Fibroblast of skin of left quadriceps (primary cell): ENCODE measurements around the gene PDE9A.

ENCODE experiments used
- DNase-seq, 2 experiments: peaks; one replicate each; pipeline ENCODE4 v3.0.0-alpha.2; 2013; ENCODE audit warnings: low read depth in 2 of 2

Gene PDE9A

DNA sequence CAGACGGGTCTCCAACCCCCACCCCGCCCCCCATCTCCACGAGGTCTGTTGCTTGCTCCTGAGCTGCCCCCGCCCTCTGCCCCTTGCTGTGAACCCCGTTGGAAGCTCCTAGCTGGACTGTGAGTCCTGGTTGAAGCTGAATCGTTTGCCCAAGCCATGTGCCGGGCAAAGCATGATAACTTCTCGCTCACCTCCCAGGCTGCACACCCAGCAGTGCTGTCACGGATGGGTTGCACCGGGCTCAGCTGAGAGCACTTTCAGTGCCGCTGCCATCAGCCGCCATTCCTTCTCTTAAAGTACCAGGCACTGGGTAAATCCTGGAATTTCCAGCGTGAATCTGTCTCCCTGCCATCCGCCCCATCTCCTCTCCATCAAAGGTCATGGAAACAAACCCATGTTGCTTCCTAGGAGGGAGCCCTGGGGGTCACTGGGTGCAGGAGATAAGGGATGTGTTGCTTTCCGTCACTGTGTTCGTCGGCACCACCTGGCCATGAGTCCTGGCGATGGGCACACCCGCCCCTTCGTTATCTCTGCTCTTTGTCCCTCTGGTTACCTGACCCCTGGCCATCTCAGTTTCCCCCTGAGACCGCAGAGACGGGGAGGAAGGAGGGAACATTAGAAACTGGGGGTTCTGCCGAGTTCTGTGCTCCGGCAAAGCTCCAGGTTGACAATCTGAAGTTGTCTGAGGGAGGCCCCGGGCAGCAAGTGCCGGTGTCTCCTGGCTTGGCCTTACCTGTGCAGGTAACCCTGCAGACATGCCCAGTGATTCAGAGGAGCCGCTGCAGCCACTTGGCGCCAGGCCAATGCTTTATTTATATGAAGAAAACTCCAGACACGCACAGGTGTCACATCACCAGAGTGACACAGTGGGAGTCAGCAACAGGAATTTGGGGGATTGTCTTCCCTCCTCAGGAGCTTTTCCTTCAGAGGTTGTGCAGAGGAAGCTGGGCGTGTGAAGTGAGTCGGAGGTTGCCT is 2.7 kb downstream of the PDE9A start:
- DNase-seq: no peak

DNA sequence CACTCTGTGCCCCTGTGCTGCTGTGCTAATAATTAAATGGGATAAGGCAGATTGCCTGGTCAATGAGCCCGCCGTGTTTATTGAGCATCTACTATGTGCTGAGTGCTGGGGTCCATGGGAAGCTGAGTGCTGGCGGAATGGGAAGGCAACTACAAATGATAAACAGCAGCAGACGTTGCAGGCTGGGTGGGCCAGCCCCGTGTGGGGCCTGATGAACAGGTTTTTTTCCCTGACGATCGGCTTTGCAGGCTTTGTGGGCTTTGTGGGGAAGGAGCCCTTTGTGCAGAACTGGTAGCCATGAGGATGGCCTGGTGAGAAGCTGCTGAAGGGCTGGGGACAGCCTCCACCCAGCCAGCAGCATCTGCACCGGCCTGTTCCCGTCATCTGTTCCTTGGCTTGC is 3.5 kb downstream of the PDE9A start:
- DNase-seq: no peak

DNA sequence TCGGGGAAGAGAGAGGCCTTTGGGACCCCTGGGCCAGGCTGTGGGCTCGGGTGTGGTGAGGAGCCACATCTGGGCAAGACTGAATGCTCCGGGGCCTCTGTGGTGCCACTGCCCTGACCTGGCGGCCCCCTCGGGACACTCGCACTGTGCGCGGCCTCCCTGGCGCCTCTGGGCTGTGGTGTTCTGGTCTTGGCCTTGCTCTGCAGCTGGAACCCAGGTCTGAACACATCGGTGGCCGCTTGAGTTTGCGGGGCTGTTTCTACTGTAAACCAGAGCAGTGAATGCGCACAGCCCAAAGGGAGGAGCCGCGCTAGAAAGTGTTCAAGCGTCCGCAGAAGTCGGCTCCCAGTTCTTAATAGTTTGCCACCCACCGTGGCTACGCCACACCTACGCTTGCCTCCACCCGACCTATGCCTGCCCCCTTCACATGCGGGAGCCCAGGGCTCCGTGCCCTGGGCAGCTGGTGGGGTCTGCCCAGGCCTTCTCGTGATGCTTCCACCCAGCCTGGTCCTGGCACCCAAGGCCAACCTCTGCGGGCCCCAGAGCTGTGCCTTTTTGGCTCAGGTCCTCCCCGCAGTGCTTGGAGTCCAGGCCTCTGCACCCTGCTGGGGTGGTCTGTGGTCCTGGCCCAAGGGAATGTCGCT is 4.4 kb downstream of the PDE9A start:
- DNase-seq: no peak

DNA sequence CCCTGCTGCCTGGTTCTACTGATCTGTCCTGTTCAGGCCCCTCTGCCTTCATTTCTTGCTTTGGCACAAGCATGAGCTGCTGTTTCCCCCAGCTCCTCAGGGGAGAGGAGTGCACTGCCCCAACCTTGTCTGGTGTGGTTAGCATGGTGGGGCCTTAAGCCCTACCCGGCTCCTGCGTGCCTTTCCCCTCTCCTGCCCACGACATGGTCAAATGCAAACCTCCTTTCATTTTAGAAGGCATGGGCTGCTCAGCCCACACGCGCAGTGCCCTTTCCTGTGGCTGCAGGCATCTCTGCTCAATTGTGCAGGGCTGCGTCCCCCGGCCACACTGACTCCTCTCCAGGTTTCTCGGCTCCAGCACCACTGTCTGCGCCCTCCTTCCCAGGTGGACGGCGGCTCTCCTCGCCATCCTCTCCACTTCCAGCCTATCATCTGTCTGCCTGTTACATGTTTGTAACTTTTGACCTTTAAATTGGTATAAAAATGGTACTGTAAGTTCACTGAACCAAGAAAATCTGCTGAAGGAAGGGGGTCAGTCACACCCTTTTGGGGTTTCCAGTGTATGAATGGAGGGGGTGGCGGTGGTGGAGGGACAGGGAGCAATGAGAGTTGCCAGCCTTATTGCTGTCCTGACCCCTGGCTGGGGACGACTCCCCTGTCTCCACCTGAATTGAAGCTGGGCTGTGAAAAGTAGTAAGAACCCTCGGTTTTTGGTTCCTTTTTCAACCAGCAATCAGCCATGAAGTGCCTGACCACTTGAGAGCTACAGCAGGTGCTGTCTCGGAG is 5.1 kb downstream of the PDE9A start:
- no peak for DNase-seq

DNA sequence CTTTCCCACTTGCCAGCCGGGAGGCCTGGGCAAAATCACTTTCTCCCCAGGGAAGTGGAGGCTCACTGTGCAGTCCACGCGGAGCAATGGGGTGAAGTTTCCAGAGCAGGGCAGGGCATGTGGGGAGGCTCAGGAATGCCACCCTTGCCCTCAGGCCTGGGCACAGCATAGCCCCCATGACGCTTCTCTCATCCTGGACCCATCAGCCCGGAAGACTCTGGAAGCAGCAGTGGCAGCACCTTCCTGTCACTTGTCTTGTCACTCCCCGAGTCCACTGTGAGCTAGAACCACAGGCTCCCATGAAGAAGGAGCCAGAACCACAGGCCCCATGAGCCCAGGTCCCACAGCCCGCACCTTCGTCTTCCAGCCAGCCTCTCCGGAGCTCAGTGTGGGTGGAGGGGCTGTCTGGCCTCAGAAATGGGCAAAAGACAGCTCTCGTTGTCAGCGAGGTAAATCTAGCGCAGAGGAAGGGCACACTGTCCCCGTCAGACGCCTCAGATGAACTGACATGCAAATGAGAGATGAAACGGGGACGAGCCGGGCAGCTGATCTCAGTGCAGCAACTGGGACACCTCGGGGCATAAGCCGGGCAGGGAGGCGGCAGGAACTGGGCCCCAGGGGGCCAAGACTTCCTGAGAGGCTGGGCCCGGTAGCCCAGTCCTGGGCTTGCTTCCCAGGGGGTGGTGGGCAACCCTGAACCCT is 6.1 kb downstream of the PDE9A start:
- DNase-seq: no peak

DNA sequence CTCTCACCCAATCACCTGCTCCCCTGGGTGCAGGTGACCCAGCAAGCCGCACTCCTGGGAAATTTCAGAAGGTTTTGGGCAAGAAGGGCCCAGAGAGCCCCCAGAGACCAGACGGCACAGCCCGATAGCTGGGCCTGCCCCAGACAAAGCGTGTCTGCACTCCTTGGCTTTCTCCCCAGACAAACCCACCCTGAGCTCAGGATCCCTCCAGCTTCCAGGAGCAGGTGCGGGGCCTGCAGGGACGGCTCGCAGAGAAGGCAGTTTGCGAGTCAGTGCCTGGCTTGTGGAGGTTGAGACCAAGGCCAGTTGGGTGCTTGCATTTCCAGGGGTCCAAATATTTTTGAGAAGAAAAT is 6.7 kb downstream of the PDE9A start:
- no peak for DNase-seq

DNA sequence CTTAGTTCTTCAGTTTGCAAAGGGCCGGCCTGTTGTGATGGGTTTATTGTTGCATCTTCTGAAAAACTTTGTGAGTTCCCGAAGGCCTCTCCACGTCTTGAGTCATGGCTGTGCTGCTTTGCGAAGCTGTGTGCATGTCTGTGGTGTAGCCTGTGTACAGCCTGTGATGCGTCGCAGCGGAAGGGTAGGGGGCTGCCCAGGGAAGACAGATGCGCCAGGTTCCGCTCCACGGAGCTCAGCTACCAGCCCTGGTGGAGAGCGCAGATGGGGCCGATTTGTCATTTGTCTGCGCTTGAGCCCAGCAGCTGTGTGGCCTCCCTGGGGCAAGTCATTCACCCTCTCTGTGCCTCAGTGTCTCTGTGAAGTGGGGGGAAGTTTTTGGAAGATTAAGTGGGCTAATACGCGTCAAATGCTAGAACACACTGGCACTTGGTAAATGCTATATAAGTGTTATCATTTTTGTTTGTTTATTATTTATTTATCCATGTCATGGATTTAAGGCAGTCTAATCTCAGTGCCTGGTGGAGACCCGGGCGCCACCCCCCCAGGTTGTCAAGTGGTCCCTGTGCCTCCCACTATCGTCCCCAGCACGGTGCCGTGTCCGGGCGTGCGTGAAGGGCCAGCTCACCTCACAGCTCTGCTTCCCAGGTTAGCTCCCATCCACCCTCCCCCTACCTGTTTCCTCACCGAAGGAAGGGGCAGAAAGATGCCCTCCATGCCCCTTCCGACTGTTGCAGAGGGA is 8.4 kb downstream of the PDE9A start:
- DNase-seq: no peak

DNA sequence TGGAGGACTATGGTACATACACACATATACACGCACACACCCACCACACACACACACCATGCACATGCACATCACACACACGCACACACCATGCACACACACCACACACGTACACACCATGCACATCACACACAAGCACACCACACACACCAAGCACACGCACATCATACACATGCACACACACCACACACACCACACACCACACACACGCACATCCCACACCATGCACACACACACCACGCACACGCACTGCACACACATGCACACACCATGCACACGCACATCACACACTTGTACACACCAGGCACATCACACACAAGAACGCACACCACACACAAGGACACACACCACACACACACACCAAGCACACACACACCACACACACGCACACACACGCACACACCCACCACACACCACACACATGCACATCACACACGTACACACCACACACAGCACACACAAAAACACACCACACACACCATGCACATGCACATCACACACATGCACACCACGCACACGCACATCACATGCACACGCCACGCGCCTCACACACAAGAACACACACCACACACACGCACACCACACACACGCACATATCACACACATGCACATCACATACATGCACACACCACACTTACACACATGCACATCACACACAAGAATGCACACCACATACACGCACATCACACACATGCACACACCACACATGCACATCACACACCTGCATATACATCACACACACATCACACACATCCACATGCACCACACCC is 9.2 kb downstream of the PDE9A start:
- DNase-seq: no peak

DNA sequence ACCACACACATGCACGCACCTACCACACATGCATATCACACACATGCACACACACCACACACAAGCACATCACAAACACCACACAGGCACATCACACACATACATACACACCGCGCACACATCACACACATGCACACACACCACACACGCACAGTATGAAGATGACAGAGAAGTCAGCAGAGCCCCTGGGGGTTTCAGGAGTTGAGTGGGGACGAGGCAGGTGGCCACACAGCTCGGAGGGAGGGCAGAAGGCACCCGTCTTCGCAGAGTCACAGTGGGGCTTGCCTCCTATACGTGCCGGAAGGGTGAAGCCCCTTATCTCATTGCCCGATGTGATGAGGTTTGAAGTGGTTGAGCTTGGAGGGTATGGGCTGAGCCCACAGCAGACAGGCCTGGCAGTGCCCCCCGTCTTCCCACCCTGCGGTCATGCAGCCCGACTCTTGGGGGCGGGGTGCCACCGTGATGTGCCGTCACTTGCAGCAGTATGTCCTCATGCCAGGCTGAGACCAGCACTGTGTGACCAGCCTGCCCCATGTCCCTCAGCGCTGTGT is 9.9 kb downstream of the PDE9A start:
- DNase-seq: no peak

DNA sequence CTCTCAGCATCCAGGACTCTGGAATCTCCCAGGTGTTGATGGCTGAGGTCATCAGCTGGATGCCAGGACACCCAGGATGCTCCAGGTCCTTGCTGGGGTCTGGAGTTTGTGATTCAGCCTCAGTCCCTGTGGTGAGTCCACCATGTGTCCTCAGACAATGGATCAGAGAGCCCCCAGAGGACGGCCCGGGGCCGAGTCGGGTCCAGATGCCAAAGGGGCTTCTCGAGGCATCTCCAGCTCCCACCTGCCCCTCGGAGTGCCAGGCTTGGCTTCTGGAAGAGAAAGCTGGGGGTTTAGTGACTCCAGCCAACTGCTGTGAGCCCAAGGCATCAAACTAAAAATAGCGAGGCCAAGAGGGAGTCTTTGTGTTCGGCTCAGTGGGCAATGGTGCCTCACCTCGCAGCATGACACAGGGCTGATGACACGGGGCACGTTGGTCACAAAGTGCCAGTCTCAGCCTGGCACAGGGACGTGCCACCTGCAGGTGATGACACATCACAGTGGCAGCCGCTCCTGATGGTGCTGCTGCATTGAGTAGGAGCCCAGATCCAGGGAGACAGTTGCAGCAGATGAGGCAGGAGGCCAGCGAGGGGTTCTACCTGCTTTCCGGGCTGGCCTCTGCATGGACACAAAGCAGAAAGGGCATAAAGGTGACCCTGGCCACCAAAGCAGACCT is 10.6 kb downstream of the PDE9A start:
- DNase-seq: no peak

DNA sequence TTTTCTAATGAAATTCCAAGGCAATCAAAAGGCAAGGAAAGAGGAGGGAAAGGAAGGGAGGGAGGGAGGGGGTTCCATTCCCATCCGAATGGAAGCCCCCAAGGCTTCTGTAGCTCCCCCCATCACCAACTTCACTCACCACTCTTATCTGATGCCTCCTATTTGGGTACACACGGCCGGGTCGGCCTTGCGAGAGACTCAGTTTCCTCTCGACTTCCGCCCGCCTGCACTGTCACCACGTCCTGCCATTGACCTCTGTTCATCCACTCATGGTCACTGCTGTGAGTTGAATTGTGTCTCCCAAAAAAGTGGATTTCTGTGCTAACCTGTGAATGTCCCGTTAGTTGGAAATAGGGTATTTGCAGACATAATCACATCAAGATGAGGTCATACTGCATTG is 11.2 kb downstream of the PDE9A start:
- DNase-seq: no peak

DNA sequence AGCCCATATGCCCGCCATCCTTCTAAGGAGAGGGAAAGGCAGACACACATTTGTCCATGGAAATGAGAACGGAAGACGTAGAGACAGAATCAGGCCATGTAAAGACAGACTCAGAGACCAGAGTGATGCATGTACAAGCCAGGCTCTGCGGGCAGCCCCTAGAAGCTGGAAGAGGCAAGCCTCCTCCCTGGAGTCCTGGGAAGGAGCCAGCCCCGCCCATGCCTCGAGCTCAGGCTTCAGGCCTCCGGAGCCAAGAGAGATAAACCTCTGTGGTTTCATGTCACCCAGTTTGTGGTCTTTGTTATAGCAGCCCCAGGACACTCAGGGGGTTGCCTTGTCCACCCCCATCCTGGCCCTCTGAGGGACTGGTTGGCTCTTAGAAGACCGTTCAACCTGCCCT is 11.6 kb downstream of the PDE9A start:
- no peak for DNase-seq

DNA sequence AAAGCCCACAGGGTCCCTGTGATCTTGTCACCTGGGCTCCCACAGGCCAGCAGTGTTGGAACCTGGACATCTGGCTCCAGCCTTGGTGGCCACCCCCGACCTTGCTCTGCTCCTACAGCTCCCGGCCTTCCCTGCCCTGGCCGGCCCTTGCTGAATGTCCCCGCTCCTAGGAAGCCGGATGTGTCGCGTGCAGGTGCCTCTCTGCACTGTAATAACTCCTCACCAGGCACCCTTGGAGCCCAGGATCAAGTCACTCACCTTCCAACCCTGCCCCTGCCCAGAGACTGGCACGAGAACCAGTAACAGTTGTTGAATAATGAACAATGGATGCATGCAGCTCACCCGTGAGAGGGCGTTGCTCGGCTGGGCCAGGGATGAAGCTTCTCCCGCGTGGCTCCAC is 12.1 kb downstream of the PDE9A start:
- DNase-seq: no peak

DNA sequence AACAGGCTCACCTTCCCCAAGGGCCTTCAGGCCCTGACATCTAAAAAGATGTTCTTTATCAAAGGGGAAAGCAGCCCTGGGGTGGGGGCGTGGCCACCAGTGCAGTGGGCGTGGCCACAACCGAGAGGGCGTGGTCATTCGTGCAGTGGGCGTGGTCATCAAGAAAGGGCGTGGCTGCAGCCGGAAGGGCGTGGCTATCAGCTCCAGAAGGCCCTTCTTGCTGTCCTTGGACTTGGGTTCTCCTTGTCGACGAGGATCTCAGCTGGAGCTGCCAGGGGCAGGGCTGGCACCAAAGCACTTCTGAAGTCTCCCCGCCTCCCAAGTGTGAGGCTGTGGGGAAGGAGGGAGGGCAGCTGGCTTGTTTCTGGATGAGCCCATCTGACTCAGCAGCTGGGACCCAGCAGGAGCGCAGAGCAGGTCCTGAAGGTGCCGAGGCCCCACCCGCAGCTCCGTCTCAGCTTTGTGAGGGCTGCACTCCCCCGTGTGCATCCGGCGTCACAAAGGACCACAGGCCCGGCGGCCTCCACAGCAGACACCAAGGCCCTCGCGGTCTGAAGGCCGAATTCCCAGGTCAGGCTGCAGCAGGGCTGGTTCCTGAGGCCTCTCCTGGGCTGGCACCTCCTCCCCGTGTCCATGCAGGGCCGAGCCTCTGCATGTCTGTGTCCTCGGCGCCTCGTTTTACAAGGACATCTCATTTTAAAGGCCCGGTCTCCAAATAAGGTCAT is 12.8 kb downstream of the PDE9A start:
- DNase-seq: no peak

DNA sequence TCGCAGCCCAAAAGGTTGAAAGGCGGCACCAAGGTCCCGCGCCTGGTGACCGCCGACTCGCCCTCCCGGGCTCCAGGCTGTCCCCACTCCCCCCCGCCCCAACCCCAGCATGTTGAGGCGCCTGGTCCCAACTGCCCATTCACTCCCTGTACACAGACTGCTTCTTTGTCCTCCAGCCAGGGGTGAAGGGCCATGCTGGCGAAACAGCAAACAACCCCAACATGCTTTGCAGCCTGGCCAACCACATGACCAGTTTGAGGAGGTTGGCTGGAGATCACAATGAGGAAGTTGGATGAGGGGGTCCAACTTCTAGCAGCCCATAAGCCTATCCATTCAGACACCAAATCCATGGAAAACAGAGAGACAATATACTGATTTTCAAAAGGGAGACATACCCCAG is 13.5 kb downstream of the PDE9A start:
- DNase-seq: no peak

DNA sequence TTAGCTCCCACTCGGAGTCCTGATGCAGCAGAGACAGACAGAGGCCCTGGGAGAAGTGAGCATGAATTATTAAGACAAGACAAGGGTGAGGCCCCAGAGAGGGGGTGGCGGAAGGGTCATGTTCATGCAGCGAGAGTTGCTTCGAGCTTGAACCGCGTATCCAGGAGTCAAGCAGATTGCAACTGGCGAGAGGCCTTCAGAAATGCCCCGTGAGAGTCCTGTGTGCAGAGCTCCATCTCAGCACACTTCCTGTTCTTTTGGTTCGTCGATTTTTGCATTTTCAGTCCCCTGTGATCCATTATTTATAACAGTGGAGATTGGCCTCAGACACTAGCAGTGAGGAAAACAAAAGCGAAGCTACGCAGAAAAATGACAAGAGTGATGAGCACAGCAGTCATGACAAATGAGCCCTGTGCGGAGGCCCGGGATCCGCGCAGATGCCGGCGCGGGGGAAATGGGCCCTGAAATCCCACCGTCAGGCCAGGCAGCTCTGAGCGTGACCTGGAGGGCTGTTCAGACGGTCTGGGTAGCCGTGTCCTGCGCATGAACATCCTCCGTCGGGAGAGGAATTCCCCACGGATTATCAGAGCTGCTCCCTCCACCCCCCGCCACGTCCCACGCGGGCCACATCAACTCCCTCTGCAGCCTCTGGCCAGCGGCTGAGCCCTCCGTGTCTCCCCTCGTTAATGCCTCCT is 15.0 kb downstream of the PDE9A start:
- DNase-seq: no peak

DNA sequence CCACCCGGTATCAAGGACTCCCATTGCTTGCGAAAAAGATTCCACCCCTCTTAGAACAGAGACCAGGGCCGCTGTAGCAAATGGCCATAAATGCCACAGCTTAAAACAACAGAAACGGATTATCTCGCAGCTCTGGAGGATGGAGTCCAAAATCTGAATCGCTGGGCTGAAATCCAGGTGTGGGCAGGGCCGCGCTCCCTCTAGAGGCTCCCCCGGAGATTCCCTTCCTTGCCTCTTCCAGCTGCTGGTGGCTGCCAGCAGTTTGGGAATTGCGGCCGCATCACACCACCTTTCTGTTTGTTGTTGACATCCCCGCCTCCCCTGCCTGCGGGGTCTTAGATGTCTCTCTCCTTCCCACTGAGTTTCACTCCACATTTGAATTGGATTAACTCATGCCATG is 15.6 kb downstream of the PDE9A start:
- no peak for DNase-seq
